IMR-90 (cell line): ENCODE data around the gene COL4A1. TPM values are rescaled to one million over a fixed set of nuclear protein-coding genes. Genes with fewer than 3 reads are reported as not detected.

Experiments
- ATAC-seq: fragments of 200-7000 bp; cut with Tn5 transposase; 2 replicates; pipeline ENCODE4 v1.9.1; 2020; ENCODE audit warnings: low read depth, mild to moderate bottlenecking, moderate library complexity
- BruUV-seq: library from RNA; stranded (reverse); fragments of 400-500 nt; replicated peaks from 2 replicates; lab custom pipeline; 2021; lab: Mats Ljungman, UMichigan
- CTCF ChIA-PET: fragments of 300-600 bp; formaldehyde crosslinking; extraction: SDS; loops from one replicate; lab custom pipeline; 2021; ENCODE audit warnings: antibody characterized with exemption; lab: Yijun Ruan, JAX
- POLR2A ChIA-PET: fragments of 300-600 bp; sonication (Branson Sonifier 250); formaldehyde crosslinking; loops from one replicate; lab custom pipeline; 2022; ENCODE audit warnings: antibody characterized with exemption; ENCODE audit not compliant: unreplicated experiment; lab: Charles Lee
- DNase-seq: peaks from one replicate; pipeline ENCODE4 v3.0.0; 2013
- H2AFZ ChIP-seq: replicated peaks from 2 replicates; pipeline ENCODE3; 2013; ENCODE audit warnings: low read length, mild to moderate bottlenecking; ENCODE audit not compliant: poor library complexity
- H2AK5ac ChIP-seq: 2 replicates; pipeline ENCODE4 v1.6.1; 2013; ENCODE audit warnings: low read depth, low read length, inconsistent platforms
- H2AK9ac ChIP-seq: replicated peaks from 2 replicates; pipeline ENCODE3; 2013; ENCODE audit warnings: mild to moderate bottlenecking, low read depth, low read length, moderate library complexity; ENCODE audit not compliant: poor library complexity
- H2BK120ac ChIP-seq: 2 replicates; pipeline ENCODE4 v1.6.1; 2013; ENCODE audit warnings: low read depth, low read length, inconsistent platforms
- H2BK15ac ChIP-seq: 3 replicates; pipeline ENCODE4 v1.6.1; 2013; ENCODE audit warnings: low read depth, low read length, inconsistent platforms
- H2BK20ac ChIP-seq: 2 replicates; pipeline ENCODE4 v1.6.1; 2013; ENCODE audit warnings: low read depth, mild to moderate bottlenecking, inconsistent platforms, low read length, moderate library complexity
- H2BK5ac ChIP-seq: 2 replicates; pipeline ENCODE4 v1.6.1; 2013; ENCODE audit warnings: mild to moderate bottlenecking, low read depth, low read length, inconsistent platforms; ENCODE audit not compliant: poor library complexity, severe bottlenecking
- H3K14ac ChIP-seq: replicated peaks from 2 replicates; pipeline ENCODE4 v1.6.1; 2013; ENCODE audit warnings: low read depth, low read length, inconsistent platforms
- H3K18ac ChIP-seq: 2 replicates; pipeline ENCODE4 v1.6.1; 2013; ENCODE audit warnings: low read depth, low read length, control low read depth
- H3K23ac ChIP-seq: 2 replicates; pipeline ENCODE4 v1.6.1; 2013; ENCODE audit warnings: low read depth, low read length, inconsistent platforms
- H3K27ac ChIP-seq: 2 replicates; pipeline ENCODE4 v1.5.1; 2013; ENCODE audit warnings: mild to moderate bottlenecking, control low read depth, low read length; ENCODE audit not compliant: insufficient read depth
- H3K27me3 ChIP-seq: 2 replicates; pipeline ENCODE4 v1.6.1; 2013; ENCODE audit warnings: low read length; ENCODE audit not compliant: control insufficient read depth, insufficient read depth
- H3K36me3 ChIP-seq: 2 replicates; pipeline ENCODE4 v1.6.1; 2013; ENCODE audit warnings: low read length, mixed read lengths; ENCODE audit not compliant: control insufficient read depth, insufficient read depth
- H3K4ac ChIP-seq: 2 replicates; pipeline ENCODE4 v1.6.1; 2013; ENCODE audit warnings: low read depth, low read length, inconsistent platforms
- H3K4me1 ChIP-seq: 2 replicates; pipeline ENCODE4 v1.6.1; 2013; ENCODE audit warnings: low read length, mixed read lengths; ENCODE audit not compliant: control insufficient read depth, insufficient read depth
- H3K4me2 ChIP-seq: 2 replicates; pipeline ENCODE4 v1.6.1; 2013; ENCODE audit warnings: low read depth, mild to moderate bottlenecking, control low read depth, low read length, moderate library complexity
- H3K4me3 ChIP-seq: 2 replicates; pipeline ENCODE4 v1.5.1; 2013; ENCODE audit warnings: low read depth, mild to moderate bottlenecking, control low read depth, low read length, moderate library complexity; ENCODE audit not compliant: insufficient read depth
- H3K56ac ChIP-seq: 2 replicates; pipeline ENCODE4 v1.6.1; 2013; ENCODE audit warnings: low read length, inconsistent platforms; ENCODE audit not compliant: insufficient read depth; ENCODE audit errors: extremely low read depth
- H3K79me1 ChIP-seq, 2 experiments: 2 replicates each; pipeline ENCODE4 v1.6.1; 2013; ENCODE audit warnings: low read length in 2 of 2, inconsistent platforms in 1 of 2, low read depth in 1 of 2
- H3K9ac ChIP-seq: 2 replicates; pipeline ENCODE4 v1.6.1; 2013; ENCODE audit warnings: low read depth, low read length, control low read depth
- H3K9me1 ChIP-seq: 2 replicates; pipeline ENCODE4 v1.6.1; 2013; ENCODE audit warnings: low read length, inconsistent platforms; ENCODE audit not compliant: insufficient read depth
- H3K9me3 ChIP-seq: 2 replicates; pipeline ENCODE4 v1.6.1; 2013; ENCODE audit warnings: low read length; ENCODE audit not compliant: control insufficient read depth, insufficient read depth
- H4K20me1 ChIP-seq: 2 replicates; pipeline ENCODE4 v1.6.1; 2013; ENCODE audit warnings: low read length, inconsistent platforms; ENCODE audit not compliant: insufficient read depth
- H4K5ac ChIP-seq: 2 replicates; pipeline ENCODE4 v1.6.1; 2013; ENCODE audit warnings: mild to moderate bottlenecking, low read depth, low read length, control low read depth
- H4K8ac ChIP-seq, 2 experiments: 2 replicates each; pipeline ENCODE4 v1.6.1; 2013; ENCODE audit warnings: low read depth in 2 of 2, low read length in 2 of 2, control low read depth in 1 of 2, inconsistent platforms in 1 of 2
- H4K91ac ChIP-seq: 2 replicates; pipeline ENCODE4 v1.6.1; 2013; ENCODE audit warnings: low read depth, low read length, inconsistent platforms; ENCODE audit not compliant: insufficient read depth
- MAZ ChIP-seq: IDR thresholded peaks from 2 replicates; pipeline ENCODE4 v1.6.1; 2012; ENCODE audit warnings: low read depth, mild to moderate bottlenecking, low read length, improper control_type of control experiment, moderate library complexity, borderline replicate concordance
- NFE2L2 ChIP-seq: fragments of 150-350 bp; IDR thresholded peaks from 2 replicates; pipeline ENCODE4 v1.6.1; 2016; ENCODE audit warnings: low read depth, mild to moderate bottlenecking, low read length
- RCOR1 ChIP-seq: IDR thresholded peaks from 2 replicates; pipeline ENCODE4 v1.6.1; 2012; ENCODE audit warnings: mild to moderate bottlenecking, low read length, improper control_type of control experiment; ENCODE audit not compliant: insufficient replicate concordance
- SMC3 ChIP-seq: fragments of 150-350 bp; IDR thresholded peaks from 2 replicates; pipeline ENCODE4 v1.6.1; 2016; ENCODE audit warnings: low read depth, mild to moderate bottlenecking, antibody characterized with exemption, low read length, moderate library complexity
- WGBS, 2 experiments: methylation state at CpG; one replicate each; pipeline versions ENCODE4 v1.1.5 to v1.1.7; 2013; ENCODE audit warnings: missing lambda C conversion rate in 2 of 2; ENCODE audit not compliant: insufficient read length in 1 of 2; ENCODE audit errors: extremely low coverage in 2 of 2; 5-methylcytosine and 5-hydroxymethylcytosine counted together
- dilution Hi-C: fragments of 300-500 bp; cut with HindIII; formaldehyde crosslinking; loops from one replicate; pipeline ENCODE4 v1.14.3; 2018; ENCODE audit warnings: low sequenced_read_pairs; ENCODE audit not compliant: unreplicated experiment
- in situ Hi-C: fragments of 300-500 bp; cut with MboI; formaldehyde crosslinking; loops from 3 replicates; pipeline ENCODE4 v1.14.3; 2019; ENCODE audit warnings: low sequenced_read_pairs, inconsistent platforms, mixed read lengths
- intact Hi-C: fragments of 100-400 bp; cut with micrococcal nuclease; formaldehyde crosslinking; loops from 2 replicates; pipeline ENCODE4 v1.10.0; 2022
- polyA plus RNA-seq, 3 experiments: library from polyadenylated mRNA; depleted of rRNA; stranded (reverse); fragments of >200 nt; gene quantifications; 2 replicates each; pipeline ENCODE4 v1.2.3, GENCODE V29; 2012; ENCODE audit warnings: low replicate concordance in 1 of 3
- total RNA-seq: library from RNA; depleted of rRNA; stranded (reverse); fragments of >200 nt; gene quantifications from 2 replicates; pipeline ENCODE4 v1.2.3, GENCODE V29; 2012

Gene COL4A1
- total and polyA plus RNA-seq, 2 of the 4 experiments (the other 2 are of a cell fraction) = 230 to 337 TPM

DNA sequence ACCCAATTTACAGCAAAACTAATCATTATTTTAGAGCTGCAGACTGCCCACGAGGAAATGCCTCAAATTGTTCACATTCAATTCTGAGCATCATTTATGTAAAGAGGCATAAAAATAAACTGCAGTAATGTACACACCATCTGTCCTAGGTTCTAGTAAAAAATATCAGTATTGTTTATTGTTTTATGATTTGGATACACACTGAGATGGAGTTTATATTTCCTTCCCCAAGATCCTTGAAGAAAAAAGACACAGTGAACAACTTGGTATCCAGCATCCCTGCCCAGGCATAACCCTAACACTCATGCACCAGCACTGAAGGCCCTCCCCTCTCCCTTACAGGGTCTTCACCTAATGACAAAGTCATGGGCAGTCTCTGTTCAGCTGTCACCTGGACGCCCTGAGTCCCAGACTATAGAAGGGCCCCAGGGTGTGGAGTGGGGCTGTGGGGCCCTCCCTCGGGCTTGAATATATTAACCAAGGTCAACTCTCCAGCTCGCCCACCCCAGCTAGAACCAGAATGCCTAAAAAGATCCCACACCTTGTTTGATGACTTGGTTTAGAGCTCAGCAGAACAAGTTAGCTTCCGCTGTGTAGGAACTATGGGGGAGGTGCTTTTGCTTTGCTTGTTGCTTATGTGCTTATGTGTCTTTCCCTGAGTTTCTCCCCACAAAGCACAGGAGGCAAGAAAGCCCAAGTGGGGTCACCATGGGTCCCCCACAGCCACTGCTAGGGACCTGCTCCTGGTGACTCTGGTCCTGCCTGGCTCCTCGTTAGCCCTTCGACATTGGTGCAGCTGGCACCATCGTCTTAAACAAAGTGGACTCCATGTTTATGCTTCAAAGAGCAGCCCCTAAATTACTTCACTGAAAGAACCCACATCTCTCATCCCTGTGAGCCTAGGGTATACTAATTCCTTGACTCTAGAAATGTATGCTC lies 111.1 kb downstream of the COL4A1 start:
- Histone ChIP-seq H4K8ac (peak overlapping the region in 1 of 2 experiments; percentile 59; a peak in 2 of 4 replicates), H3K23ac (peak overlapping the region; percentile 82; the same call in 1 of the 2 replicates), H3K9me3 (no peaks in the 10 kb centered on the region), H3K4ac (peak overlapping the region; percentile 81), H3K14ac (peak overlapping the region; percentile 78), H2BK5ac (peak overlapping the region; percentile 77), H3K36me3 (peaks cover 64% of the 10 kb centered on the region), H2BK120ac (peak overlapping the region; percentile 74), H4K5ac (peak overlapping the region; percentile 5; the same call in 1 of the 2 replicates), H3K56ac (peak overlapping the region; percentile 51; the same call in 1 of the 2 replicates), H3K27ac (peak overlapping the region; percentile 94; the same call in 1 of the 2 replicates), H3K9ac (peak overlapping the region; percentile 37; the same call in 1 of the 2 replicates), H4K20me1 (peaks cover 15% of the 10 kb centered on the region; the same call in 1 of the 2 replicates), H2BK20ac (peak overlapping the region; percentile 38; the same call in 1 of the 2 replicates), H3K4me1 (peaks cover 24% of the 10 kb centered on the region), H3K9me1 (peaks cover 29% of the 10 kb centered on the region), H4K91ac (peak overlapping the region; percentile 13; the same call in 1 of the 2 replicates), H3K4me2 (peak overlapping the region; percentile 39), H2AK9ac (no peak overlapping the region), H2BK15ac (peak overlapping the region; percentile 45; the same call in 1 of the 3 replicates), H3K18ac (peak overlapping the region; percentile 61), H2AFZ (no peak overlapping the region), H3K4me3 (no peak overlapping the region), H3K79me1 (peaks cover 15 to 61% of the 10 kb centered on the region in 2 experiments; a peak in 3 of 4 replicates), H2AK5ac (peak overlapping the region; percentile 66; the same call in 1 of the 2 replicates), H3K27me3 (no peaks in the 10 kb centered on the region)
- intact Hi-C loops (no loop called here), dilution Hi-C loops (no loop called here), in situ Hi-C loops (no loop called here)
- ChIA-PET POLR2A (no interaction called here), CTCF (no interaction called here)
- peak; percentile 60 for ATAC-seq
- WGBS, 2 experiments = no CpG with 5 or more reads among the region's 8 CpGs
- no peak for TF ChIP-seq NFE2L2
- TF ChIP-seq SMC3 = no peak
- no peak for TF ChIP-seq MAZ
- TF ChIP-seq RCOR1 = no peak
- no TSS peak for BruUV-seq
- peak; percentile 40 for DNase-seq
